HCT116 (cell line): ENCODE measurements around the gene BCKDHB. TPM values are rescaled to one million over a fixed set of nuclear protein-coding genes. Genes with fewer than 3 reads are reported as not detected.

Experiments used
- ATAC-seq: fragments of 200-7000 bp; cut with Tn5 transposase; 2 replicates; pipeline ENCODE4 v1.9.1; 2020; ENCODE audit warnings: mild to moderate bottlenecking, moderate library complexity
- BruUV-seq: library from RNA; stranded (reverse); fragments of 400-500 nt; replicated peaks from 2 replicates; lab custom pipeline; 2021; lab: Mats Ljungman, UMichigan
- CTCF ChIA-PET: fragments of 300-600 bp; sonication (Branson Sonifier 250); formaldehyde crosslinking; loops from one replicate; lab custom pipeline; 2021; ENCODE audit warnings: antibody characterized with exemption; lab: Charles Lee
- POLR2A ChIA-PET: fragments of 300-600, 350-600 bp; sonication (Branson Sonifier 250); formaldehyde crosslinking; loops from one replicate; lab custom pipeline; 2021; ENCODE audit warnings: antibody characterized with exemption; lab: Charles Lee
- RAD21 ChIA-PET, 2 experiments: fragments of 300-600 bp; sonication (Branson Sonifier 250); formaldehyde crosslinking; loops; one replicate each; lab custom pipeline; 2023; ENCODE audit warnings: low total read pairs in 2 of 2; ENCODE audit not compliant: uncharacterized antibody in 2 of 2, unreplicated experiment in 2 of 2, low non-redundant PET in 1 of 2; lab: Charles Lee
- DNase-seq: peaks from one replicate; pipeline ENCODE4 v3.0.0-alpha.2; 2010; ENCODE audit warnings: low read depth, low spot score
- H2AFZ ChIP-seq: fragments of 200-600 bp; shearing (Covaris generic), sonication (generic); 2 replicates; pipeline ENCODE4 v1.6.1; 2017; ENCODE audit warnings: low read depth, mixed run types, mixed read lengths, antibody characterized with exemption, low read length; ENCODE audit not compliant: poor library complexity, severe bottlenecking
- H3K27ac ChIP-seq: 2 replicates; pipeline ENCODE4 v1.5.1; 2012; ENCODE audit warnings: low read depth, low read length
- H3K27me3 ChIP-seq: fragments of 200-600 bp; sonication (generic); 2 replicates; pipeline ENCODE4 v1.6.1; 2016; ENCODE audit warnings: mixed run types, low read length, mixed read lengths; ENCODE audit not compliant: insufficient read depth
- H3K36me3 ChIP-seq, 2 experiments: fragments of 200-500 bp in 1 of 2; fragments of 200-600 bp in 1 of 2; sonication (Bioruptor generic) in 1 of 2; sonication (generic) in 1 of 2; 2 replicates each; pipeline versions ENCODE4 v1.5.1 to v1.6.1; 2014 to 2016; ENCODE audit warnings: low read length in 2 of 2, inconsistent platforms in 1 of 2, mixed read lengths in 1 of 2, mixed run types in 1 of 2; ENCODE audit not compliant: insufficient read depth in 2 of 2, control insufficient read depth in 1 of 2
- H3K4me1 ChIP-seq, 2 experiments: fragments of 200-600 bp in 1 of 2; sonication (generic) in 1 of 2; 2 replicates each; pipeline versions ENCODE4 v1.5.1 to v1.6.1; 2012 to 2017; ENCODE audit warnings: low read length in 2 of 2, inconsistent platforms in 1 of 2, mild to moderate bottlenecking in 1 of 2, mixed read lengths in 1 of 2, mixed run types in 1 of 2, moderate library complexity in 1 of 2; ENCODE audit not compliant: insufficient read depth in 2 of 2, control insufficient read depth in 1 of 2
- H3K4me2 ChIP-seq: fragments of 200-600 bp; sonication (generic); 2 replicates; pipeline ENCODE4 v1.6.1; 2017; ENCODE audit warnings: mixed run types, low read length, mixed read lengths
- H3K4me3 ChIP-seq, 2 experiments: fragments of 200-600 bp in 1 of 2; sonication (generic) in 1 of 2; replicated peaks in 1 of 2; 2 replicates each; pipeline ENCODE4 v1.5.1; 2011 to 2016; ENCODE audit warnings: low read length in 2 of 2, control low read depth in 1 of 2, low read depth in 1 of 2, mild to moderate bottlenecking in 1 of 2, mixed read lengths in 1 of 2, mixed run types in 1 of 2
- H3K79me2 ChIP-seq: fragments of 200-600 bp; sonication (generic); 2 replicates; pipeline ENCODE4 v1.6.1; 2017; ENCODE audit warnings: mild to moderate bottlenecking, mixed run types, low read length, moderate library complexity, mixed read lengths; ENCODE audit not compliant: insufficient read depth
- H3K9ac ChIP-seq: fragments of 200-600 bp; sonication (generic); 2 replicates; pipeline ENCODE4 v1.6.1; 2016; ENCODE audit warnings: low read length, mixed read lengths
- H3K9me2 ChIP-seq: fragments of 200-600 bp; sonication (generic), shearing (Covaris generic); 2 replicates; pipeline ENCODE4 v1.6.1; 2017; ENCODE audit warnings: mixed run types, mild to moderate bottlenecking, moderate library complexity; ENCODE audit not compliant: insufficient read depth
- H3K9me3 ChIP-seq, 2 experiments: fragments of 200-500 bp in 1 of 2; fragments of 200-600 bp in 1 of 2; sonication (Bioruptor generic) in 1 of 2; sonication (generic) in 1 of 2; 2 replicates each; pipeline ENCODE4 v1.6.1; 2014 to 2017; ENCODE audit warnings: low read length in 2 of 2, mixed read lengths in 2 of 2, inconsistent platforms in 1 of 2, low read depth in 1 of 2, mild to moderate bottlenecking in 1 of 2, mixed run types in 1 of 2, moderate library complexity in 1 of 2; ENCODE audit not compliant: control insufficient read depth in 1 of 2, insufficient read depth in 1 of 2
- H4K20me1 ChIP-seq: fragments of 200-600 bp; sonication (generic), shearing (Covaris generic); 2 replicates; pipeline ENCODE4 v1.6.1; 2017; ENCODE audit warnings: mixed run types, mild to moderate bottlenecking, moderate library complexity; ENCODE audit not compliant: insufficient read depth
- CTCF ChIP-seq, 3 experiments: fragments of 200-600 bp in 1 of 3; sonication (generic) in 1 of 3; IDR thresholded peaks in 2 of 3; conservative IDR thresholded peaks in 1 of 3; 2 replicates each; pipeline ENCODE4 v1.5.1; 2012 to 2017; ENCODE audit warnings: low read depth in 2 of 3, low read length in 2 of 3, antibody characterized with exemption in 1 of 3, borderline replicate concordance in 1 of 3, control low read depth in 1 of 3, mild to moderate bottlenecking in 1 of 3, mixed read lengths in 1 of 3, mixed run types in 1 of 3, moderate library complexity in 1 of 3; ENCODE audit not compliant: insufficient read depth in 1 of 3
- EGR1 ChIP-seq: IDR thresholded peaks from 2 replicates; pipeline ENCODE4 v1.6.1; 2012; ENCODE audit warnings: low read depth
- ELF1 ChIP-seq: IDR thresholded peaks from 2 replicates; pipeline ENCODE4 v1.6.1; 2012; ENCODE audit warnings: low read depth, borderline replicate concordance
- EZH2 ChIP-seq: fragments of 200-600 bp; sonication (generic); IDR thresholded peaks from 2 replicates; pipeline ENCODE4 v1.6.1; 2017; ENCODE audit warnings: antibody characterized with exemption, mixed run types
- EZH2phosphoT487 ChIP-seq: fragments of 200-600 bp; IDR thresholded peaks from 2 replicates; pipeline ENCODE4 v1.6.1; 2018; ENCODE audit warnings: antibody characterized with exemption, borderline replicate concordance
- JUND ChIP-seq: IDR thresholded peaks from 2 replicates; pipeline ENCODE4 v1.6.1; 2012
- POLR2A ChIP-seq: IDR thresholded peaks from 2 replicates; pipeline ENCODE4 v1.7.0; 2011; ENCODE audit warnings: borderline replicate concordance; ENCODE audit not compliant: insufficient read depth, insufficient read length; ENCODE audit errors: extremely low read depth
- POLR2AphosphoS5 ChIP-seq: IDR thresholded peaks from 2 replicates; pipeline ENCODE4 v1.6.1; 2011; ENCODE audit warnings: mild to moderate bottlenecking, low read depth, low read length, moderate library complexity
- RAD21 ChIP-seq: IDR thresholded peaks from 2 replicates; pipeline ENCODE4 v1.6.1; 2012; ENCODE audit warnings: low read depth, mild to moderate bottlenecking
- SIN3A ChIP-seq: IDR thresholded peaks from 2 replicates; pipeline ENCODE4 v1.6.1; 2012; ENCODE audit warnings: low read depth
- SP1 ChIP-seq: IDR thresholded peaks from 2 replicates; pipeline ENCODE4 v1.6.1; 2012; ENCODE audit warnings: low read depth
- SRF ChIP-seq: IDR thresholded peaks from 2 replicates; pipeline ENCODE4 v1.6.1; 2012; ENCODE audit warnings: low read depth
- TCF7L2 ChIP-seq: IDR thresholded peaks from 2 replicates; pipeline ENCODE4 v1.7.0; 2011; ENCODE audit warnings: borderline replicate concordance, inconsistent platforms; ENCODE audit not compliant: insufficient read depth, insufficient read length; ENCODE audit errors: extremely low read depth
- YY1 ChIP-seq: IDR thresholded peaks from 2 replicates; pipeline ENCODE4 v1.6.1; 2011; ENCODE audit warnings: low read length, low read depth, moderate library complexity, mild to moderate bottlenecking; ENCODE audit not compliant: insufficient replicate concordance; ENCODE audit errors: extremely low read depth
- ZBTB33 ChIP-seq: IDR thresholded peaks from 2 replicates; pipeline ENCODE4 v1.6.1; 2011; ENCODE audit warnings: mild to moderate bottlenecking, low read length, moderate library complexity; ENCODE audit not compliant: insufficient replicate concordance; ENCODE audit errors: extremely low read depth
- ZFX ChIP-seq: fragments of 450-650 bp; IDR thresholded peaks from 2 replicates; pipeline ENCODE4 v1.6.1; 2017
- intact Hi-C: fragments of 100-400 bp; cut with micrococcal nuclease; formaldehyde crosslinking; loops from 2 replicates; pipeline ENCODE4 v1.10.0; 2022
- total RNA-seq: library from RNA; stranded (reverse); gene quantifications from one replicate; pipeline ENCODE4 v1.2.1, GENCODE V29; 2021; ENCODE audit not compliant: unreplicated experiment
- TF ChIP-seq, protein P1 (sequence below): IDR thresholded peaks from 2 replicates; pipeline ENCODE4 v1.6.1; 2012

The BCKDHB gene
- total RNA-seq, 1 experiment from 2014 or later = 11.2 TPM

DNA sequence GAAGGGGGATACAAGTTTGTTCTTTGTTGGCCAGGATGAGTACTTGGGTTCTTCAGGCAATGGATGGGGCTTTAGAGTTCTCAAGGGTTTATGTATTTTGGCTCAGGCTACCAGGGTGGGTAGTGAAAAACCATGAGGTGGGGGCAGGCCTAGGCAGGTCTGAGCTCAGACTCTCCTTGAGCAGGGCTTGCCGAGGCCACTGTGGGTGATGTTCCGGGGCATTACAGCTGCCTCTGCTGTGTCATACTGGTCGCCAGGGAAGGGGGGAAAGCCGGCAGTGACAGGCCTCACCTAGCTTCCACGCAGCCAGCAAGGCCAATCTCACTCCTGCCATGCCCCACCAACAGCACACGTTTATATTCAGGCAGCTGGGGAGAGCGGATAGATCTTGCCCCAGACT is 79.6 kb downstream of the BCKDHB start:
- intact Hi-C loops = no loop called here
- no peaks in the 10 kb centered on the region for H3K79me2 ChIP-seq
- no peak overlapping the region for H2AFZ ChIP-seq
- H3K4me3 ChIP-seq = no peak overlapping the region
- CTCF ChIA-PET = no interaction called here
- H3K36me3 ChIP-seq = no peaks in the 10 kb centered on the region
- DNase-seq = no peak
- no peak overlapping the region for H3K27ac ChIP-seq
- POLR2A ChIA-PET = no interaction called here
- no peak overlapping the region for H3K4me2 ChIP-seq
- no peaks in the 10 kb centered on the region for H3K9me3 ChIP-seq
- no peaks in the 10 kb centered on the region for H4K20me1 ChIP-seq
- BruUV-seq = no TSS peak
- H3K27me3 ChIP-seq = no peaks in the 10 kb centered on the region
- H3K4me1 ChIP-seq = peaks cover 7 to 16% of the 10 kb centered on the region in 2 experiments; a peak in 2 of 4 replicates
- no peaks in the 10 kb centered on the region; the same call in 1 of the 2 replicates for H3K9me2 ChIP-seq
- TF ChIP-seq SRF (no peak), POLR2AphosphoS5 (no peak), SP1 (no peak), YY1 (no peak), EGR1 (no peak), POLR2A (no peak), CTCF (IDR thresholded peaks at IDR 0.05 in 2 of 3, conservative IDR thresholded peaks at IDR 0.05 in 1 of 3; ENCODE audit: borderline replicate concordance in 1 of 3, insufficient read depth in 1 of 3, low read depth in 2 of 3, low read length in 2 of 3) (no peak), ZFX (no peak), EZH2 (no peak), JUND (no peak), ELF1 (no peak), ZBTB33 (no peak), SIN3A (no peak), TCF7L2 (no peak), RAD21 (no peak), EZH2phosphoT487 (no peak)
- TF ChIP-seq, protein P1, sequence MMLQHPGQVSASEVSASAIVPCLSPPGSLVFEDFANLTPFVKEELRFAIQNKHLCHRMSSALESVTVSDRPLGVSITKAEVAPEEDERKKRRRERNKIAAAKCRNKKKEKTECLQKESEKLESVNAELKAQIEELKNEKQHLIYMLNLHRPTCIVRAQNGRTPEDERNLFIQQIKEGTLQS = no peak
- no peak for ATAC-seq
- H3K9ac ChIP-seq = no peak overlapping the region
- RAD21 ChIA-PET = no interaction called here
